Activated CD4-positive, alpha-beta T cell treated with anti-CD3 and anti-CD28 coated beads for 36 hours (primary cell): Measurements from ENCODE around the gene SLX4IP. TPM values are rescaled to one million over a fixed set of nuclear protein-coding genes. Genes with fewer than 3 reads are reported as not detected.

Source experiments
- microRNA-seq: library from miRNA; unstranded; fragments of <30 nt; microRNA quantifications from one replicate; pipeline ENCODE4 v1.2.0, GENCODE V29; 2021; ENCODE audit warnings: borderline replicate concordance
- total RNA-seq, 2 experiments: library from RNA; stranded (reverse); gene quantifications; one replicate each; pipeline ENCODE4 v1.2.3, GENCODE V29; 2021

Gene SLX4IP
- total RNA-seq, 2 experiments from 2014 or later: 7.4 to 7.8 TPM

Small RNAs within 50 kb of the gene (microRNA-seq; reads per million reads assigned to microRNA genes)
- not detected for gene MIR6870

Other genes with a start within 250 kb of the SLX4IP start
- gene SNAP25, start 216.5 kb upstream of the SLX4IP start, total RNA-seq: under 1 TPM; 0.18 to 0.27 TPM
- 1 to 10 TPM; 7.4 to 9.5 TPM for gene MKKS, start 1.1 kb upstream of the SLX4IP start, total RNA-seq
- under 1 TPM; 0.30 to 0.44 TPM for gene JAG1, start 238.7 kb downstream of the SLX4IP start, total RNA-seq